AG08396 (cell line): Measurements from ENCODE around the gene JOSD2.
A peak's percentile ranks its signal among the peaks of the same experiment; 100 is the strongest.

ENCODE experiments used
- DNase-seq: peaks from one replicate; pipeline ENCODE4 v3.0.0; 2012; ENCODE audit warnings: low spot score, mixed read lengths

The JOSD2 gene, protein sequence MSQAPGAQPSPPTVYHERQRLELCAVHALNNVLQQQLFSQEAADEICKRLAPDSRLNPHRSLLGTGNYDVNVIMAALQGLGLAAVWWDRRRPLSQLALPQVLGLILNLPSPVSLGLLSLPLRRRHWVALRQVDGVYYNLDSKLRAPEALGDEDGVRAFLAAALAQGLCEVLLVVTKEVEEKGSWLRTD

GRCh38 chr19:50511069-50511822, at the start of gene JOSD2:
Gene JOSD2, minus strand, starts transcription at chr19:50511191. Its CDS starts 760 bp downstream, at chr19:50510431.
- peak; percentile 99 for DNase-seq

- DNase-seq, result no peak
Measured at GRCh38 chr19:50559636-50560035, 48.6 kb upstream of the JOSD2 start.

DNA sequence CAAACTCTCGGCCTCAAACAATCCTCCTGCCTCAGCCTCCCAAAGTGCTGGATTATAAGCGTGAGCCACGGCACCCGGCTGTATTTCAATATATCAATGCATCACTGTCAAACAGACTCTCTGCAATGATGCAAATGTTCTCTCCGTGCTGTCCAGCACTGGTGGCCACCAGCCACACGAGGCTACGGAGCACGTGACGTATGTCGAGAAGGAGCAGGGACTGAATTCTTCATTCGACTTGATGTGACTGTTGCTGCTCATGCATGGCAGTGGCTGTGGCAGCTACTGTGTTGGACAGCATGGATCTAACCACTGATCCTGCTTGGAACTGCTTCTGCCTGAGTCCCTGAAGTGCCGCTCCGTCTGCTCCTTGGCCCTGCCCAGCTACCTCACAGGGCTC, 47.5 kb upstream of the JOSD2 start:
- DNase-seq, result no peak

DNA sequence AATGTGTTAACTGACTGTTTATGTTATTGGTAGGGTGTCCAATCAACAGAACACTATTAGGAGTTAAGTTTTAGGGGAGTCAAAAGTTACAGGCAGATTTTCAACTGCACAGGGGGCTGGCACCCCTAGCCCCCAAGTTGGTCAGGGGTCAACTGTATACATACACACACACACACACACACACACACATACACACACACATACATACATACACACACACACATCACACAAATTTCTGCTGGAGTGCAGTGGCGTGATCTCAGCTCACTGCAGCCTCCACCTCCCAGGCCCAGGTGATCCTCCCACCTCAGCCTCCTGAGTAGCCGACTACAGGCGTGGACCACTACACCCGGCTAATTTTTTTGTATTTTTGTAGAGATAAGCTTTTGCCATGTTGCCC, 47.0 kb upstream of the JOSD2 start:
- no peak for DNase-seq

DNA sequence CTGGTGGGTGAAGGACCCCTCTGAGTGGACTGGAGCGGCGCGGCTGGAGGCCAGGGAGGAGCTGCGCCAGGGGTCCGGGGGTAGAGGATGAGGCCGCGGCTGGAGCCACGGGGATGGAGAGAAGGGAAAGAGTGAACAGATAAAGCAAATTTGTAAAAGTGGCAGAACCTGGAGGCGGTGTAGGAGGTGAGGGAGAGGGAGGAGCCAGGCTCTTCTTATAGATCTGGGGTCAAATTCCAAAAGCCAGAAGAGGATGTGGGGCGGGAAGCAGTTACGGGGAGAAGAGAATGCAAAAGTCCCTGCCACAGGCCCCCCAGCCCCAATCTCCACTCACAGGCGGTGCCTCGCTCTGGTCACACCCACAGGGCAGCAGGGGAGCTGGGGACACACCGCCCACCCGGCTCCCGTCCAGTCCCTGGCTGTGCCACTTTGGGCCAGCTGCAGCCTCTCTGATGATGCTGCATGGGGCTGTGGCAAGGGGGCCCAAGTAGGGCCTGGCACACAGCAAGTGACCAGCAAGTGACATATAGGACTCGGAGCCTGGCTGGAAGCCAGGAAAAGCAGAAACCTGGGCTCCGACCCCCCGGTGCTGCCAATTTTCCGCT, 46.1 kb upstream of the JOSD2 start:
- DNase-seq, result no peak

GRCh38 chr19:50556282-50557008, 45.5 kb upstream of the JOSD2 start:
- DNase-seq, result peak; percentile 91

GRCh38 chr19:50555450-50556281, 44.7 kb upstream of the JOSD2 start:
- no peak for DNase-seq

DNA sequence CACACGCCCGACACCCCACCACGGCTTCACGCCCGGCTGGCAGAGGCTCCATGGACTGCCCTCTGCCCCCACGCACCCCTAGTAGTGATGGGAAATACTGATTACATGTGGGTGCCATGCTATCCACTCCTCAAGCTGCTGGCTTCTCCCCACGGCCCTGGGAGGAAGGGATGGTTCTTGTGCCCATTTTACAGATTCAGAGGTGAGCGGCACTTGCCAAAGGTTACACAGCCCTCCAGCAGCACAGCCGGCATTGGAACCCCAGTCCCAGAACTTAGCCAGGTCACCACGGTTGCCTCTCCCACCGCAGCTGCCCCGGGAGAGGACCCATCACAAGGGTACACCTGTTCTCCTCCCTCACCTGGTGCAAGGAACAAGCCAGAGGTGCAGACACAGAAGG, 44.0 kb upstream of the JOSD2 start:
- no peak for DNase-seq

DNA sequence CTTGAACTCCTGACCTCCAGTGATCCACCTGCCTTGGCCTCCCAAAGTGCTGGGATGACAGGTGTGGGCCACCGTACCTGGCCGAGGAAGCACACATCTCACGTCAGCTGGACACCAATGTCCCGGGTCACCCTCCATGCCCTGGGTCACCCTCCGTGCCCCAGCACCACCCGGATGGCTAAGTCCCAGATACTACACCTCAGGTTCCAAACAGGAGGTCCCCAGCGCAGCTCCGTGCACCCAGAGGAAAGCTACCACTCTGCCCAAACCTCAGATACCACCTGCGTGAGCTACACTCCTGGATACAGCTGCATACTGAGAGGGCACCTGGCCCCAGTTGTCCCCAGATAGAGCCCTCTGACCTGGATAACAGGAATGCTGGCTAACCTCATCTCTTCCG, 43.2 kb upstream of the JOSD2 start:
- no peak for DNase-seq

DNA sequence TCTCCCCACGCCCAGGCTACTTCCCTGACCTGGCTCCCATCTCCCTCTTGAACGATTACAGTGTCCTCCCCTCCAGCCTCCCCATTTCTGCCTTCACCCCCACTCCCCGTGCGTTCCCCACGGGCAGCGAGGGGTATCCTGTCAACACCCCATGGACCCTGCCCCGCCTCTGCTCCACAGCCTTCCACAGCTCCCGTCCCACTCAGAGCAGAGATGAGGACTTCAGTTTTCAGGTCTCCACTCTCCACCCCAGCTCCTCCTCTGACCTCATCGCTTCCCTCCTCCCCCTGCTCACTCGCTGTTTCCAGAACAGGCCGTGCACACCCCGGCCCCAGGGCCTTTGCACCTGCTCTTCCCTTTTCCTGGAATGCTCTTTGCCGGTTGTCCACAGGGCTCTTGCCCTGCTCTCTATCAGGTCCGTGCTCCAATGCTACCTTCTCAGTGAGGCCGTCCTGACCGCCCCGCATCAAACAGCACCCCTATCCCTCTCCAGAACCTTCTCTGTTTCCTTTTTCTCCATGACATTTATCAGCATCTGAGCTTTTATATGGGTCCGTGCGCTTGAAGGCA, 42.2 kb upstream of the JOSD2 start:
- DNase-seq, result no peak

- DNase-seq, result no peak
Measured at GRCh38 chr19:50552540-50552939, 41.5 kb upstream of the JOSD2 start.

DNA sequence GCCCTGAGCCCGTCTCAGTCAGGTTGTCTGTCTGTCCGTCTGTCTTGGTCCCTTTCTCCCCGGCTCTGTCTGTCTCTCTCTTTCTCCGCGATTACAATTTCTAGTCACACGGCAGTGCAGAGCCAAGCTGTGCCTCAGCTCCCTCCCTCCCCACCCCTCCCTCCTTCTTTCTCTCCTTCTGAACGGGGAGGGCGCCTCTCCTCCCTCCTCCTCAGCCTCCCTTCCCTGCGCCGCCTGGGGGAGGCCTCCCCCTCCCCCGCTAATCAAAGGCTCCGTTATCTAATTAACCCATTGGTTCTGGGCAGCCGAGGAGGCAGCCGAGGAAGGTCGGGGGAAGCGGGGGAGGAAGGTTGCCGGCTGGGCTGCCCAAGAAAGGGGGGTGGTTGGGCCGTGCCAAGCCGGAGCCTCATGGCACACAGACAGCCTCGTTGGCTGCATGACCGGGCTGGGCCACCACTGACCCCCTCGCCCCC, 40.8 kb upstream of the JOSD2 start:
- DNase-seq, result no peak

DNA sequence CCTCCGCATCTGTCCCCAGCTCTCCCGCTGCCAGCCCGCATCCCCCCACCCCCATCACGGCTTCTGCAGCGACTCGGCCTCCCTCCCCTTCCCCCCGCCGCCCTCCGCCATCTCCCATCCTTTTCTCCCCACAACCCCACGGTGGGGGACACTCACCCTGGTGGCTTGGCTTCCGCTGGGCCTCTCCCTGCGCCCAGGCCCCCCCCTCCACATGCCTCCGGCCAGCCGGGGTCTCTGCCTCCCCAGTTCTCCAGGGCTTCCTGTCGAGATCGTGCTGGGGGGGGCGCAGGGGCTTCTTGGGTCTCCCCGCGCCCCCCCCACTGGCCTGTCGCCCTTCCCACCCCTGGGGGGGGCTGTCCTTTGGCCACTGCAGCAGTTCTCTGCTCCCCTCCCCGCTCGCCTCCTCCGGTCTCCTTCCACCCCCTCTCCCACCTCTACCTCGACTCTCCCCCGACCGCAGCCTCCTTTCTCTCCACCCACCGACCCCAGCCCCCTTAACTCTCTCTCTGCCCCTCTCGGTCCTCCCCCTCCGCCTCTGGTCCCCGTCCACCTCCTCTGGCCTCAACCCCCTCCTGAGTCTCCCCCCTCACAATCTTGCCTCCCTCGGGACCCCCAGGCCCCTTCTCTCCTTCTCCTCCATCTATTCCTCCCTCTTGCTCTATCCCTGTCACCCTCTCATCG, 40.2 kb upstream of the JOSD2 start:
- no peak for DNase-seq

DNA sequence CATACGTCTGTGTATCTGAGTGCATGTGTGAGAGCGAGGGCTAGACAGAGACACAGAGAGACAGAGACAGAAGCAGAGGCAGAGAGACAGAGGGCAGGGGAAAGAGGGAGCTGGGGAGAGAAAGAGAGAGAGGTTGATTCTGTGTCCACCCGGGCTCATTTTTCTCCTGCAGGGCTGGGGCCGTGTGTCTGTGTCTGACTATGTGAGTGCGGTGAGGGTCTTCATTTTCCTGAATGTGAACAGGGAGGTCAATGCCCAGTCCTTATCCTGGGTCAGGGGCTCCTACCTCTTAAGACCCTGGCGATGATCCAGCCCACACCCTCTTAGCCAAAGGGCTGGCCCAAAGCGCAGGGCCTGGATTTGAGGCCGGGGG, 39.6 kb upstream of the JOSD2 start:
- DNase-seq, result no peak

DNA sequence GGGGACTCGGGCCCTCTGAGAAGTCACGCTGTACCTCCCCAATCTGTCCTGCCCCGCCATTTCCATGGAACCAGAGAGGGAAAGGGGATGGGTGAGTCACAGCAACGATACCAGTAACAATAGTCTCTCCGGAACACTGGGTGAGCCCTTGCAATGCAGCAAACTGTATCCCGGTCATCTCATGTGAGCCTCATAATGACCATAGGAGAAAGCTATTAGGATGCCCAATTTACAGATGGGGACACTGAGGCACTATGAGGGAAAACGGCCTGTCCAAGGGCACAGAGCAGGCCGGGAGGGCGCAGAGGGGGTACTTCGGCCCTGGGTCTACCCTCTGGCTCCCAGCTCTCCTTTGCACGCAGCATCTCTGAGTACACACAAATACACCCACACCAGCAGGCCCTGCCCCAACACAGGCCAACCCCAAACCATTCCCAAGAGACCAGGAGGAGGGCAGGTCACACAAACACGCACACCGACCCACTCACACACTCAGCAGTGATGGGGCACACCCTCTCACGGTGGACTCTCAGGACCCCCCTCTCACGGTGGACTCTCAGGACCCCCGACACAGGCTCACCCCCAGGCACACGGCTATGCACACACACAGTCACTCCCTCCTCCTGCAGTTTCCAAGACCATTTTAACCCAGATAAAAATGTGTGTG, 39.1 kb upstream of the JOSD2 start:
- DNase-seq, result no peak

DNA sequence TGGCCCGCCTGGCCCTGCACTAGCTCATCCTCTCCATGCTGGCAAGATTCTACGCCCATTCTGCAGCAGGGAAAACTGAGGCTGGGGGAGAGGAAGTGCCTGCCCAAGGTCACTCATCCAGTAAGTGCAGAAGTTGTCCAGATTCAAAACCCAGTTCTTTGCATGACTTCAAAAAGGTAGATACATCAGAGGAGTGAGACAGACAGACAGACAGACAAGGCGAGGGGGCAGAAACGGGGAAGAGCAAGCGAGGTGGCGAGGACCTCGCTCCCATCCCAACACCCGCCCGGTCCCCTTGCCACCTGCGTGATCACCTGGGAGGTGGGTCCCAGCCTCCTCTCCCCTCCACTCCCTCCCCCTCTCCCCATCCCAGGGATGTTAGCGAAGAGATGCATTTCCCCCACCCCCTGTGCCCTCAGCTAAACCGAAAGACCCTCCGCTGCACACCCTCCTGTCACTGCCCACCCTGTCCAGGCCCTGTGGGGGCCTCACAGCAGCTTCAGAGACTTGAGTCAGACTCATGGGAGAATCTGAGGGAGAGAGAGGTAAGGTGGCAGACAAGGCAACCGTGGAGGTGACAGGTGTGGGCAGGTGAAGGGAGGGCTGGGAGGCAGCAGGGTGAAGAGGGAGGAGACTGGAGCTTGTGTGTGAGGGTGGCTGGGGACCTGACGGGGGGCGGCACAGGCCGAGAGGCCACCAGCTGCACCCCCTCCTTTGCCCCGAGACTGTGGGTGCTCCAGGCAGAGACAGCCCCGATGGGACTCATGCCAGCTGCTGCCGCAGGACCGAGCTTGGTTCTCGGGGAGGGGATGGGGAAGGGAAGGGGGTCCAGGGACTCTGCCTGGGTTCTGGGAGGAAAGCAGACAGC, 38.3 kb upstream of the JOSD2 start:
- DNase-seq, result no peak

- no peak for DNase-seq
Measured at GRCh38 chr19:50548191-50549058, 37.4 kb upstream of the JOSD2 start.
